HG03469 (cell line): Measurements from ENCODE around the gene NAIF1.

Experiments used
- ATAC-seq: cut with Tn5 transposase; IDR thresholded peaks from one replicate; pipeline ENCODE4 v1.9.1; 2021; ENCODE audit warnings: mild to moderate bottlenecking, moderate library complexity, moderate number of reproducible peaks; ENCODE audit not compliant: unreplicated experiment

NAIF1 gene

DNA sequence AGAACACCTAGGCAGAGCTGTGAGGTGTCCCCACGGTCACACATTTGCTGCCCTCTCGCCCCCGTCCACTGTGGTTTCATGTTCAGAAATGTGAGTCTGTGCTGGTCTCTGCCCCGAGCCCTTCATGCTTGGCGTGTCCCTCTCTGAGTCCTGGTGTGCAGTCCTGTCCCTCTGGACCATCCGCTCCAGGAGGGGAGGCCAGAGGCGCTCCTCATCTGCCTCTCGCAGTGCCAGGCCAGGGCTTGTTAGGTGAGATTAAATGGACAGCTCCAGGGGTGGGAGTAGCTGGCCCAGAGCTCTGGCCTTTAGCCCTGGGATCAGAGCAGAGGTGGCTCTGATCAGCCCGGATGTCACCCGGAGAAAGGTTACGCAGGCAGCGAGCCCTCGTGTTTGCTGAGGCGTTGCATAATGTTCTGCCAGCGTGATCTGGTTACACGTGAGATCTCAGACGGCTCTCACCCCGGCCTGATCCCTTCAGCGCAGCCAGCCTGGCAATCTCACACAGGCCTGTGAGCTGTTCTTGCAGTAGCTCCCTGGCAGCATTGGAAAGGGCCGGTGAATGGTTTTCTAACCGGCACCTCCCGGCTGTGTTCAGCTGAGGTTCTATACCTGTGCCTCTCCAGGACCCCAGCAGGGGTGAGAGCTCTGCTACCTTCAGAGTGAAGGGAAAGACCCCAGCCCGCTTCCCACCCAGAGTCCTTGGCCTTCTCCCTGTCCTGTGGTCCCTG, 35.9 kb upstream of the NAIF1 start:
- no peak for ATAC-seq

DNA sequence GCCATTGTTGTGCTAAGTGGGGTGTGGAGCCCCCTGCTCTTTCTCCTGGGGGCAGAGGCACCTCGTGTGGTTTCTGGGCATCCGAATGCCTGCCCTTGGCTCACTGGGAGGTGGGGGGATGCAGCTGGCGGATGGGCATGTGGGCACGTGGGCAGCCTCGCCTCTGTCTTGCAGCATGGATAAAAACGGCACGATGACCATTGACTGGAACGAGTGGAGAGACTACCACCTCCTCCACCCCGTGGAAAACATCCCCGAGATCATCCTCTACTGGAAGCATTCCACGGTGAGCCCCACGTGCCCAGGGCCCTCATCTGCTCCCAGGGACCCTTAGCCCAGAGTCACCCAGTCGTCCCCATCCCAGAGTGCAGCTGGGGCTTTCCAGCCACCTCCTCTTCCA, 35.1 kb upstream of the NAIF1 start:
- ATAC-seq = no peak

DNA sequence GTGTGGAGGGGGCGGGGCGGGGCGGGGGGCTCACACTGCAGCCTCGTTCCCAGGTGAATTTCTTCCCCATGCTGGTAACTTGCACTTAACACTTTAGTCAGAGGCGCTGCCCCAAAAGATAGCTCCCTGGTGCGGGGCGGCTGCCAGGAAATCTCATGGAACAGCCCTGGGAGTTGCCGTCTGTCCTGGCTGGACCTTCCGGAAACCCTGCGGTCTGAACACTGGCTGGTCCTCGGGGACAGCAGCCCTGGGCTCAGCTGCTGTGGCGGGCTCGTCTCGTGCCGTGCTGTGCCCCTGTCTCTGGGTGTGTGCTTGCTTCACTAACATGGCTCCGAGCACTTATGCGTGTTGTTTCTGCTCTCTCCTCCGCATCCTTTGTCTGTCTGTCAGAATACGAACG, 34.6 kb upstream of the NAIF1 start:
- no peak for ATAC-seq

DNA sequence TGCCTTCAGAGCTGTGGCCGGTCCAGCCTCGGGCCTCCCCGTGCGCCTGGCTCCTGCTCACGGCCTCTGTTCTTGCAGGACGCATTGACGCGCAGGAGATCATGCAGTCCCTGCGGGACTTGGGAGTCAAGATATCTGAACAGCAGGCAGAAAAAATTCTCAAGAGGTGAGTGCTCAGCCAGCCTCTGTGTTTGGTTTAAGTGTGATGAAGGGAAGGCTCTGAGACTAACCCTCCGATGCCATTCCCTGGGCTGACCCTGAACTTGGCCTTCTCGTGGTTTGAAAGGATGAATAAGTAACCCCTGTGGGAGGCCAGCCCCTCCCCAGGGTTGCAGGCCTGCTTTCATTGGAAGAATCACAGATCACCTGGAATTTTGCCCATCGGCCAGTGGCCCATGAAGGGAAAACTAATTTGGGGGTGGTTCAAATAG, 34.1 kb upstream of the NAIF1 start:
- no peak for ATAC-seq

DNA sequence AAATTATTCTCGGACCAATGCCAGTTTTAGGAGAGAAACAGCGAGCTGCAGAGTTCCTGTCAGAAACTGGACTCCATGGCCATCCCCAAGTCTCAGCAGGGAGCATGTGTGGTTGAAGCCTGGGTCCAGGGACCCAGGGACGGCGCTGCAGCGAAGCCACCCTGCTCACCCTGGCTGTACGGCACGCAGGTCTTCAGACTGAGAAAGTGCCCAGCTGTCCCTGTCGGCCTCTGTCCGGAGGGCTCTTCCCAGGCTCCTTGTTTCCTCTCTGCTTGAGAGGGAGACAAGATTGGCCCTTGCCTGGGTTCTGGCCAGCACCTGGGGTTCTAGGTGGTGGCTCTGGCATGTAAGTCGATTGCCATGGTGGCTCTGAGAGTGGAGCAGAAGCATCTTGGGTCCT, 33.5 kb upstream of the NAIF1 start:
- ATAC-seq = no peak

DNA sequence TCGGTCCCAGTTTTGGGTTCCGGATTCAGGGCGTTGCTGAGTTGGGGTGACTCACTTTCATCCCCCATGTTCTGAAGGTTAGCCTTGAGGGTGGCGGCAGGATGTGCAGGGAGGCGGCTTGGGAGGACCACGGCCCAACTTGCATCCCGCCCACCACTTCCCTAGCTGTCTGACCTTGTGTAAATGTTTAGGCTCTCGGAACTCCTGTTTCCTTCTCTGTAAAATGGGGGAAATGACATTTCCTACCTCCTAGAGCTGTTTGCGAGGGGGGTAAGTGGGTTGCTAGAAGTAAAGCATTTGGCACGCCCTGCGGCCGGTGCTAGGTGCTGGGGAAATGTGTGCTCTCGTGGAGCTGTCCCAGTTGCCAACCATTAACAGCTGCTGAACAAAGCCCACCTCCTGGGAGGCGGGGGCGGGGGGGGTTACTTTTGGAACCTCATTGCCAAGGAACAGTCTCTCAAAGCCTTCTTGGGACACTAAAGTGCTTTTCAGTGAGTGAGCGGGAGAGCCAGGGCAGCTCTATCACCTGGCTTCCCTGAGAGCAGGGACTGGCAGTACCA, 32.9 kb upstream of the NAIF1 start:
- no peak for ATAC-seq

DNA sequence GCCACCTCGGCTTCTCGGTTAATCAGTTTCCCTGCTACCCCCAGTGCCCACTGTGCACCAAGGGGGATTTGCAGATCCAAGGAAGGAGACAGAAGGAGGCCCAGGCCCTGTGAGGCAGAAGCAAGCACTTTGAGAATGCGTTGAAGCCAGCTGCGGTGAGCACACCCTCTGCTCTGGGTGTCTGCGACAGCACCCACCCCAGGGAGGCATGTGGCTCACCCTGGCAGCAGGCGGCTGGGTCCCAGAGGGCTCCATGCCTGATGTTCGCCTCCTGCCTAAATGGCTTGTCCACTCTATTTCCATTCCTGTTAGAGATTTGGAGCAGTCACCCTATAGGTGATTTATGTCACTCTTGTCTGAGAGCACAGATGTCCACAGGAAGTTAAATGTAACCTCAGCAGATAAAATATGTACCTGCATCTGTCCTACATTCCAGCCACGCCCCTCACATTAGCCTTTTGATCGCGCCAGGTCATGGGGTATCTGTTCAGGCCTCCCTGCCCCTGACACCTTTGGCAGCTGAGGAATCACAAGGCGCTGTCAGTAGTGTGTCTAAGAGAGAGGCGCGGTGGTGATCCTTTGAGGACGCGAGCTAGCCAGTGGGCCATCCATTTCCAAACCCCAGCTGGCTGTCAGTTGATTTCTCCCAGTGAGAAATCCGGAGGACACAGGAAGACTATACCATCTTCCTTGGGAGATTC, 32.3 kb upstream of the NAIF1 start:
- ATAC-seq = no peak

DNA sequence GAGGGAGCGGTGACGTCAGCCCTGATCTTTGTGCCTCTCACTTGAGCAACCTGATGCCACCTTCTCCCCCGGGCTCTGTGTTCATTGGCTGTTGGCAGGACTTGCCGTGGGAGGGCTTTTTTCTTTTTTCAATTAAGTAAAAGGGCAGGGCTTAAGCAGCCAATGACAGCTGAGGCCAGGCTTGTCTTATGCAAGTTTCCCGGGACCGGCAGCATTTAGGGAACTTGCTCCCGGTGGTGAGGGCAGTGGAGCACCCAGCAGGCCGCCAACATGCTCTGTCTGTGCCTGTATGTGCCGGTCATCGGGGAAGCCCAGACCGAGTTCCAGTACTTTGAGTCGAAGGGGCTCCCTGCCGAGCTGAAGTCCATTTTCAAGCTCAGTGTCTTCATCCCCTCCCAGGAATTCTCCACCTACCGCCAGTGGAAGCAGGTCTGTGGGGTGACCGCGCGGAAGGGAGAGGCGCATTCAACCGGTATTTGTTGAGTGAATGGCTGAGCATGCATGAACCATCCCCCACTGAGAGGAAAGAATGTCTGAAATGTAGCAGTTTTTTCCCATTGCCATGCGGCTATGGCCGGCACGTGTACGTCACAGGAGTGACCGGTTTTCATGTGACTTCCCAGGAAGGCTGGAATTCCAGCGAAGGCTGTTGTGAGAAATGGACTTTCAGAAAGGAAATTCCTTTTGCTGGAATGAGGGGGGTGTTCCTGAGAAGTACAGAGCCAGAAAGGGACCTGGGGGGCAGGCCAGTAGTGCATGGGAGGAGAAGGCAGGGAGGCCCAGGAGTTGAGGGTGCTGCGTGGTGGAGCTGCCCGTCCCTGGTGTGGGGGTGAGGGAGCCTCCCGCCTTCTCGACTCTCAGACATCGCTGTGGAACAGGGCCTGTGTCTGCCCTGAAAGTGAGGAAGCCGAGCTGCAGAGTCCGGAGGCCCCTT, 31.4 kb upstream of the NAIF1 start:
- ATAC-seq = no peak

DNA sequence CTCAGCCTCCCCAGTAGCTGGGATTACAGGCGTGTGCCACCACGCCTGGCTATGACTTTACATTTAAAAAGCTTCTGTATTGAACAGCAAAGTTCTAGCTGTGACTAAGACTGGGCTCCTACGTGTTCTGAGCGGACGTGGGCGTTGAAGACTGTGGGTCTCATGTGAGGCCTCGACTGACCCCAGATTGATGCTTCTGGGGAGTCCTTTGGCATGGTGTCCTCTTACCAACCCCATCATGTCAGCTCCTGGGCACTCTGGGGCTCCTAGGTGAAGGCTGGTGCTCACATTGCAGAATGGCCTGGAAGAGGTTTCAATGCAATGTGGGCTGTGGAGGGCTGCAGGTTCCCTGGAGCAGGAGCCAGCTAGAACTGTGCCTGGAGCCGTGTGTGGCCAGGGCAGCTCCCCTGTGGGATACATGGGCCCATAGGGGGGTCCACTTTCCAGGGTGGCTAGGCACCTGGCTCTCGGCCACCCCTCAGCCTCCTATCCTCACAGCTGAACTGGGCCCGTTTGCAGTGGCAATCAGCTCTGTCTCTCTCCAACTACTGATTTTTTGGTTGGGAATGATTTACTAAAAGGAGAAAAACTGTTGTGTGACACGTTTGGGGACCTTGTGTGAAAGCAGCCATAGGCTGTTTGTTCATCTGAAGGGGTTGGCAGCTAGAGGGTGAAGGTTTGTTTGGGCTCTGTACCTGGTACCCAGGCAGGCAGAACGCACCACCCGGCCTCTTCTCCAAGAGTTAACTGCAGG, 30.6 kb upstream of the NAIF1 start:
- no peak for ATAC-seq

DNA sequence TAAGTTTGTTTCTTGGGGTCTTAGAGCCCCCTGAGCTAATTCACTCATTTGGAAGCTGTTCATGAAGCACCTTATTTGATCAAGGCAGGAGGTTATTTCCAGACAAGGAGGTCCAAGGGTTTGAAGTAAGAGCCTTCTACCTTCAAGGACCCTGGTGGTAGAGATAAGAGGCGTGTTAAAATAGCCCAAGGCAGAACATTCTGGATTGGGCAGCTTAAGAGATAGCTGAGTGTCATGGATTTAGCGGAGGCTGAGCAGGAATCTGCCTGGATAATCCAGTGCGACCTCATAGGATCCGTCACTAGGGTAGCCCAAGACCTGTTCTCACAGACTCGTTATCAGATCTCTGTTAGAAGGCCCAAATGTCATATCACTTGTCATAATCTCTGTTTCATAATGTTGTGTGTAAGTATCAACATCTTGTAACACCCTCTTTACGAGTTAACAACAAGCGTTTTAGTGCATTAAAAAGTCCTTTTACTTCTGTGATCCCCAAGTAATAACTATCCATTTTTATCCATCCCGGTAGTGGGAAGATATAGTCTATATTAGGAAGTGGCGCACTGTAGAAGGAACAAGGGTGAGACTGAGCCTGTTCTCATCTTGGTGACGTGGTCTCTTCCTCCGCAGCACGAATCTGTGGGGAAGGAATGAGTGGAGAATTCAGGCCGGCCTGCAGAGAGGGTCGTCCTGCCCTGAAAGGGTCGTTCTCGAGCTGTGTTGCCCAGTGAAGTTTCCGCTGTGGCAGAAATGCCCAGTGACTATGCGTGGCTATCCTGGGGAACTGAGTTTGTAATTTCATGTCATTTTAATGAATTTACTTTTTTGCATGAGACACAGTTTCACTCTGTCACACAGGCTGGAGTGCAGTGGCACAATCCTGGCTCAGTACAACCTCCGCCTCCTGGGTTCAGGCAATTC, 29.8 kb upstream of the NAIF1 start:
- no peak for ATAC-seq

DNA sequence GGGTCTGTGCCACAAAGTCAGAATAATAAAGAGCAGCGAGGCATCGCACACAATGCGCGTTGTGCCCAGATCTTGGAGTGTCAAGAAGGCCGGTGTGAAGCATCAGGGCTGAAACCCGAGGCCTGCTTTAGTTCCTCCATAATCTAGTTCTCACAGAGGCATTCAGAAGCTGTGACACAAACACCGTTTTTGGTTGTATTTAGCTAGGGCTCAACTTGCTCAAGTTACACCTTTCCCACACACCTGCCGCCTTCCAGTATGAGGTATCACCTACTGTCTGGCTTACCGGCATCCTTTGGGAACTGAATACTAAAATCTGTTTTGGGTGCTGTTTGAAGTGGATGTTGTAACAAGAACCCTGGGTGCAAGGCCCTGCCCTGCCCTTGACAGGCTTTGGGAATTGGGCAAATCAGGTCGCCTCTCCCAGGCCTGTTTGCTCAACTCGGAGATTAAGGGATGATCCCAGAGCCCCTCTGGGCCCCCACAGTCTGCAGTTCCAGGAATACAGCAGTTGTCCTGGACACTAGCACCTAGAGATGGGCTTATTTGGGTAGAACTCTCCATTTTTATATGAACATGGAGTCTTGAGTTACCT, 27.9 kb upstream of the NAIF1 start:
- no peak for ATAC-seq

DNA sequence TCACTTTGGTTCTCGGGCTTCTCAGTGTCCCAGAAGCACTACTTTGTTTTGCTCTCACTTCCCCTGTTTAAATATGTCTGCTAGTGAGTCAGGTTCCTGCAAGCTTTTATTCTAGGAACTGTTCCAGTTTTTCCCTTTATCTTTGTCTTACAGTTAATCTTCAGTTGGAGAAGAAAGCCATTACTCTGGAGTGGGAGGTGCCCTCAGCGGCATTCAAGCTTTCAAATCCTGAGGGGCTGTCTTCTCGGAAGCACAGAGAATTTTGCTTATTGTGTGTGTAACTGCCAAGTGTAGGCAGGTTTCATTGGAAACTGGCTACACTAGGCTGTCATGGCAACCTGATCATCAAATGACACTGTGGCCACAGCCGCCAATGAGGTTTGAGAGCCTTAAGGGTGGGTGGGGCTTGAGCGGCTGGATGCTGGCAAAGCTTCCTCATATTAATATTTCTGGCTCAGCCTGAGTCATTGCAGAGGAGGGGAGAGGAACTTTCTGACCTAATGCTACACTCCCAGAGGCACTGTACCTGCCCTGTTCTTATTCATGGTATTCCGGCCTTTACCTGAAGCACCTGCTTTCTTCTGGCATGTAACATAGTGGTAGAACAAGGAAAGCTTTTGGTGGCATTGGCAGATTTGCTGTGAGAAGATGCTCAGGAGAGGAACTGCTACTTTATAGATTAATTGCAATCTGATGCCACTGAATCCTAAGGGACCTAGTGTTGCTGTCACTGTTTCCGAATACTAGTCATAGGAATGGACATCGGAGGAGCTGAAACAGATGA, 27.2 kb upstream of the NAIF1 start:
- peak; percentile 57 for ATAC-seq

DNA sequence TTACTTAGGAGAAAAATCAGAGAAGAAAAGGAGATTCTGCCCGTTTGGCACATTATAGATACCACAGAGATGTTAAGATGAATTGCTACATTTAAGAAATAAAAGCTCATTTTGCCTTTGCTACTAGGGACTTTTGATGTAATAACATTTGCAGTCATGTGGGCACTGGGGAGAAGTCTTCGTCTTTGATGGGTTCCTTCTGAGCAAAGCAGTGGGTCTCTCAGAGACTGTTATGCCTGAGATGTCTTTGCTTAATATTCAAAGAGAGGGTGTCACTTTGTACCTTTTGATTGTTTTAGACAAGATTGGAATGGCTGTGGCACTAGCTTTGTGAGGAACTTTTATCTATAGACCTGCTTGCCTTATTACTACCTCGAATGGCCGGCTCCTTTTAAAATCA, 25.9 kb upstream of the NAIF1 start:
- ATAC-seq = no peak

DNA sequence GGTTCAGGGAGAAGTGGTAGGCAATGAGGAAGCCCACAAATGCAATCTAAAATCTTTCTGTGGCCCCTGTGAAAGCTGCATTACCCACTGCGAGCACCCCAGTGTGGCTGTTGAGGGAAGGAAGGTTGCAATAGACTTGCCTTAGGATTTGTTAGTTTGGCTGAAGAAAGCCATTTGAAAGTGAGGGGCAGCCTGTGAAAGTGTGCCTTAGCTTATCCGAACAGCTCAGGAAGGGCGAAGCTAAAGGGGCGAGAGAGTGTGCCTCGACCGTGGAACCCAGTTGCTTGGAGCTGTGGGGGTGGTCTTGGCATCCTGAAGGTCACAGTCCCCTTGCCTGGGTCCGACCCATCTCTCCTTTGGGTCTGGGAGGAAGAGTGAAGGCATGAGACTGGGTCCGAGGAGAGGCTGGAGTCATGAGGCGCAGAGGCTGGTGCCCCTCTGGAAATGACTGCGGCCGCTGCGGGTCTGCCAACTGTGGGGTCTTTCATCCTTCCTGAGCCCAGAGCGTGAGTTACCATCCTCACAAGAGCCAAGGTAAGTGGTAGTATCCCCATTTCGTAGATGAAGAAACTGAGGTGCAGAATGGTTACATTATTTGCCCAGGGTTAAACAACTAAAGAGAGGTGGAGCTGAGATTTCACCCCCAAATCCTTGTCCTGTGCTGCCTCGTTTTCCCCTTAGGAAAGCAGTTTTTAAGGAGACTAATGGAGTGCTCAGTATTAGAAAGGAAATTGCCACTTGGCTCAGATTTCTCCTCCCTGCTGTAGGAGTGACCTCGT, 25.3 kb upstream of the NAIF1 start:
- no peak for ATAC-seq

DNA sequence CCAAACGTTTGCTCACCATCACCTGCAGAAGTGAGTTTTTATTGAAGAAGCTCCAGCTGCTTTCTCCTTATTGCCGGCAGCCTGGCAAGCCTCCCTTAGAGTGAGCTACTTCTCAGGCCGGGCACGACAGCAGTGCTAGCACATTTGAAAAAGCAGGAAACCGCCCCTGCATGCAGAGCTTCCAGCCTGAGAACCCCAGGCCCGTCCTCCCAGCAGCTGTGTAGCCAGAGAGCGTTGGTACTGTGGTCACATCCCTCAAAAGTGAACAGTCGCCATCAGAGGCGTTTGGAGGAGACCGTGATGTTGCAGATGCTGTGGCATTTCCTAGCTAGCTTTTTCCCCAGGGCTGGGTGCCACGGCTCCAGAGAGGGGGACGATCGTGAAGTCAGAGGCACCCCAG, 24.5 kb upstream of the NAIF1 start:
- ATAC-seq = no peak

DNA sequence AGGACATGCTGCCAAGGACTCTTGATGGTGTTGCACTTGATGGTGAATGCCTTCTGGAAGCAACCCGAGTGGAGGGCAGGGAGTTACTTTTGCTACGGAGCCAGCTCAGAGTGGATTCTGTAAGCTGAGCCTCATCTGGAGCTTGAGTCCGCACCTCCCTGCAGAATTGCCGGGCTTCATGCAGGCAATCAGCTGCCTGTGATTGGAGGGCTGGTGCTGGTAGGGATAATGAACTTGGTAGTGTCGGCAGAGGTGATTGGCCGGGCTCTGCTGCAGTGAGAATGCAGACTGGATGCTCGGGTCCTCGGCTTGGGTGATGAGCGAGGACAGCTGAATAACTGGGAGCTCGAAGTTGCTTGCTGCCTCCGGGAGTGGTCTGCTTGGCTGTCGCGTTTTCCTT, 24.0 kb upstream of the NAIF1 start:
- no peak for ATAC-seq

DNA sequence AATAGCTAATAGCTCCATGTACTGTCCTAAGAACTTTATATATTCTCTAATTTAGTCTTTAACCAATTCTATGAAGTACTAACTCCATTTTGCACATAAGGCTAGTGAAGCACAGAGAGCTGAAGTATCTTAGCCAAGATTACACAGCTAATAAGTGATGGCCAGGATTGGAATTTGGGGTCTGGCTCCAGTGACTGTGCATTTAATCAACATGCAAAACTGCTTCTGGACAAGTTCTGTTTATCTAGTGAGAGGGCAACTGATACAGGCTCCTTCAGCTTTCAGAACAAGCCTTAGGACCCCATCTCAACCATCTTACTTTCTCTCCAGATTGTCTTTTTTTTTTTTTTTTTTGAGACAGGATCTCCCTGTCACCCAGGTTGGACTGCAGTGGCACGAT, 22.2 kb upstream of the NAIF1 start:
- ATAC-seq = no peak
